ENCODE results near the gene IMMP2L.

The IMMP2L gene

DNA sequence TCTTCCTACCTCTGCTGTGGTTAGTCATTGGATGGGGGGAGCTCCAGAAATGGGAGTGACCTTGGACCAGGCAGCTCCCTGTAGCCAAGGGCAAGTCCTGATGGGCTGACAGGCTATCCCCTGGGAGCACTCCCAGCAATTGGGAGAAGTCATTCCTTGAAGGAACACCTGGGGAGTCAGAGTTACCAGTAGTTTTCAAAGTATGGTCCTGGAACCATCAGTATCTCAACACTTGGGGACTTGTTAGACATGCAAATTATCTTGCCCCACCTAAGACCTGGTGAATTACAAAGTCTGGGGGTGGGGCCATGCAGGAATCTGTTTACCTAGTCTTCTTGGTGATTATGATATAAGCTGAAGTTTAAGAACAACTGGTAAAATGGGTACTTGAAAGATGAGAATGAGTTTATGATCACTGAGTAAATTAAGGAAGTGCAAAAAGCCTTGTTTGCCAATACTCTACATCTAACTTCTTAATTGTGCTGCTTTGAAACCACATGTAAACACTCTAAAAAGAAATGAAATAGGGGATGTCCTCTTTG, 758.6 kb downstream of the IMMP2L start:
- H3K27me3 ChIP-seq = no peaks in the 10 kb centered on the region
- H3K4me3 ChIP-seq (ENCODE audit: low read depth, low read length) = no peak overlapping the region
- DNase-seq = no peak
- no peaks in the 10 kb centered on the region for H3K9me3 ChIP-seq
- H3K4me1 ChIP-seq = no peaks in the 10 kb centered on the region
- no peaks in the 10 kb centered on the region for H3K36me3 ChIP-seq
- TF ChIP-seq, protein P1, sequence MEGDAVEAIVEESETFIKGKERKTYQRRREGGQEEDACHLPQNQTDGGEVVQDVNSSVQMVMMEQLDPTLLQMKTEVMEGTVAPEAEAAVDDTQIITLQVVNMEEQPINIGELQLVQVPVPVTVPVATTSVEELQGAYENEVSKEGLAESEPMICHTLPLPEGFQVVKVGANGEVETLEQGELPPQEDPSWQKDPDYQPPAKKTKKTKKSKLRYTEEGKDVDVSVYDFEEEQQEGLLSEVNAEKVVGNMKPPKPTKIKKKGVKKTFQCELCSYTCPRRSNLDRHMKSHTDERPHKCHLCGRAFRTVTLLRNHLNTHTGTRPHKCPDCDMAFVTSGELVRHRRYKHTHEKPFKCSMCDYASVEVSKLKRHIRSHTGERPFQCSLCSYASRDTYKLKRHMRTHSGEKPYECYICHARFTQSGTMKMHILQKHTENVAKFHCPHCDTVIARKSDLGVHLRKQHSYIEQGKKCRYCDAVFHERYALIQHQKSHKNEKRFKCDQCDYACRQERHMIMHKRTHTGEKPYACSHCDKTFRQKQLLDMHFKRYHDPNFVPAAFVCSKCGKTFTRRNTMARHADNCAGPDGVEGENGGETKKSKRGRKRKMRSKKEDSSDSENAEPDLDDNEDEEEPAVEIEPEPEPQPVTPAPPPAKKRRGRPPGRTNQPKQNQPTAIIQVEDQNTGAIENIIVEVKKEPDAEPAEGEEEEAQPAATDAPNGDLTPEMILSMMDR (IDR thresholded peaks at IDR 0.05; ENCODE audit: low read depth, low read length) = no peak

DNA sequence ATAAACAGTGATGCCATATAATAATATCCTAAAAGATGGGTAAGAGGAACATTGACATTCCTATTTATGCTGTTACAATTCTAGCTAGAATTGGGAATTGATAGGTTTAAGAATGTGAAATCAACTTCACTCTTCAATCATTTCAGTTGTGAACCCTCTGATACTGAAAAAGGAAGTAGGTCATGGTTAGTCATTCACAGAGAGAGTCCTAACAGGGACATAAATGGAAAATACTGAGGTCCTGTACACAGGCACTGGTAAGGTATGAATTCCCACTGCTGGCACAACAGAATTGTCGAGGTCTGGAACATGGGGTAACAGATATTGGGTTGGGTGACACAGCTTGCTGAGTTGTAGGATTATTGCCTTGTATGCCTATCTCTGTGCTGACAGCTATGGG, 760.8 kb downstream of the IMMP2L start:
- Histone ChIP-seq H3K9me3 (no peaks in the 10 kb centered on the region), H3K4me1 (no peaks in the 10 kb centered on the region), H3K4me3 (ENCODE audit: low read depth, low read length) (no peak overlapping the region), H3K36me3 (no peaks in the 10 kb centered on the region), H3K27me3 (no peaks in the 10 kb centered on the region)
- no peak for DNase-seq
- TF ChIP-seq, protein P1 (IDR thresholded peaks at IDR 0.05; ENCODE audit: low read depth, low read length) = no peak

DNA sequence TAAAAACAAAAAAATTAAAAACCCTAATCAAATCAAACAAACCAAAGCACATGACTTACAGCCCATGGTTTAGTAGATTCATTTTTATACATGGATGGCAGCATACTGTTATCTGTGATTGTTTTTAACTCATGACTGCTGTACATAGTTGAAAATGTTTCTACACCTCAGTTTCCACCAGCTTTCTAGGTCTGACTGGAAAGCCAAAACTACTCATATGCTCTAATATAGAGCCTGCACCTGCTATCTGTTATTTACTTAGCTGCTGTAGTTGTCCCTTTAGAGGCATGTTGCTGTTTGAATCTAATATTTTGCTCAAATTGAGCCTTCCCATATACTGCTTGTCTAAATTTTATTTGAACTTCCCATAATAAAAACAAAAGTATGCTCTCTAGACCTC, 761.3 kb downstream of the IMMP2L start:
- TF ChIP-seq, protein P1 (IDR thresholded peaks at IDR 0.05; ENCODE audit: low read depth, low read length) = no peak
- H3K36me3 ChIP-seq = no peaks in the 10 kb centered on the region
- H3K27me3 ChIP-seq = no peaks in the 10 kb centered on the region
- H3K4me1 ChIP-seq = no peaks in the 10 kb centered on the region
- no peaks in the 10 kb centered on the region for H3K9me3 ChIP-seq
- DNase-seq = no peak
- no peak overlapping the region for H3K4me3 ChIP-seq (ENCODE audit: low read depth, low read length)

DNA sequence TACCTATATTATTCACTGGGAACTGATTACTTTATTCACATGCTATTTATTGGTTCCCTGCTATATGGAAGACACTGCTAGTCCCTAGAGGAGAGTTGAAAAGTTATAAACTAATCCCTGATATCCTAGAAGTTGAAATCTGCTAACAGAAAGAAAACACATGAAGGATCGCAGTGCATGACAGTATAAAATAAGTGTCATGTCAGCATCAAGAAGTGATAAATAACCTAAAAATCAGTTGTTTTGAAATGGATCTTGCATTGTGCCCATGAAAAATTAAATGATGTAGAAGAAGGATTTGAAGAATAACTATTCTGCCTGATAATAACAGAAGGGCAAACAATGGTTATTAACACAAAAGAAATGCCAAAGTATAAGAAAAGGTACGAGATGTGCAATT, 764.6 kb downstream of the IMMP2L start:
- H3K36me3 ChIP-seq = no peaks in the 10 kb centered on the region

DNA sequence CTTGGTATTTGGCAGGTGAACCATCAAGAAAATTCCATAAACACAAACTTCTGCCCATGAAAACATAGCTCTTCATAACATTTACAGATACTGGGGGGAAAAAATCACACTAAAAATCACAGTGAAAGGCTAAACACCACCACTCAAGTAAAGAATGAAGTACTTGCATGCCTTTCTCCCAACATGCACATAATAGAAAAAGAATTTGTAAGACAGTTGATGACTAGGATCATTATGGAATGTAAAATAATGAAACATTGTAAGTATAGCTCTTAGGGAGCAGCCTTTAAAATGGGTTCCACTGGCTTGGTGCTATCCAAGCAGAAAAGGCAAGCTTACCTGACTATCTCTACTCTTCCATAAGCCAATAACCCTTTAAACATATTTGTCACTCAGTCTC, 771.3 kb downstream of the IMMP2L start:
- Histone ChIP-seq H3K4me3 (ENCODE audit: low read depth, low read length) (no peak overlapping the region), H3K36me3 (no peaks in the 10 kb centered on the region), H3K4me1 (peaks cover 6% of the 10 kb centered on the region), H3K27me3 (no peaks in the 10 kb centered on the region), H3K9me3 (no peaks in the 10 kb centered on the region)
- no peak for DNase-seq
- TF ChIP-seq, protein P1 (IDR thresholded peaks at IDR 0.05; ENCODE audit: low read depth, low read length) = no peak

More for the DNA sequence above, 764.6 kb downstream of the IMMP2L start:
- no peaks in the 10 kb centered on the region for H3K4me1 ChIP-seq
- no peaks in the 10 kb centered on the region for H3K27me3 ChIP-seq
- no peaks in the 10 kb centered on the region for H3K9me3 ChIP-seq
- TF ChIP-seq, protein P1 (IDR thresholded peaks at IDR 0.05; ENCODE audit: low read depth, low read length) = no peak
- no peak overlapping the region for H3K4me3 ChIP-seq (ENCODE audit: low read depth, low read length)
- no peak for DNase-seq

DNA sequence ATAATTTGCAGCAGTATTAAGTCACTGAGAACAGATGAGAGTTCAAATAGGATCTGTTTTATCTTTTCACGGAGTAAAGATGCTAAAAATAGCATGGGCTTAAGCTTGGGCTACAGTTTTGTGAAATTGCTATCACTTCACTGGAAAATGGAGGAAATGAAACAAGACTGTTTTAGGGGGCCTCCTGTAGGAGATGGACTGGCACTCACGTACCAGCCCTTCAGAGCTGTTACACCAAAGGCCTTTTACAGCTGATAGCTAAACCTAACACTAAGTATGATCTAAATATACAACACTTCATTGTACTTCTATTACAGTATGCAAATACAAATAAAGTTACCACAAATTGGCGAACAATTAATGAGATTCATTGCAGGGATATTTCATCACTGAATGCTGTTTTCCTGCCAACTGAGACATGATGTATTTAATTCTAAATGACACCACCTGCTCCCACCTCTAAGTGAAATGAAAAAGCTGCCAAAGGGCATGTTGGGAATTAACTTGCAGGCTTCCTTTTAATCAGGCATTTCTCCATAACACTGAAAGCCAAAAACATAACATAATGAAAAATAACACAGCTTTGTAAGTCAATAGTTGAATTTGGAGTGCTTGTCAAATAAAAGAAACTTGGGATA, 775.8 kb downstream of the IMMP2L start:
- no peak for DNase-seq
- H3K27me3 ChIP-seq = no peaks in the 10 kb centered on the region
- no peaks in the 10 kb centered on the region for H3K9me3 ChIP-seq
- peaks cover 11% of the 10 kb centered on the region for H3K4me1 ChIP-seq
- no peak overlapping the region for H3K4me3 ChIP-seq (ENCODE audit: low read depth, low read length)
- TF ChIP-seq, protein P1 (IDR thresholded peaks at IDR 0.05; ENCODE audit: low read depth, low read length) = no peak
- no peaks in the 10 kb centered on the region for H3K36me3 ChIP-seq

All from BE2C (cell line).